GM21717 (cell line): ENCODE measurements around the gene TMC8.
"Not testable (repeated sequence)": the region's sequence is repeated elsewhere in the genome, so short reads cannot be mapped to it uniquely, and the experiment has no call there.

Experiments
- ATAC-seq: cut with Tn5 transposase; IDR thresholded peaks from one replicate; pipeline ENCODE4 v1.9.1; 2021; ENCODE audit warnings: mild to moderate bottlenecking, moderate library complexity; ENCODE audit not compliant: unreplicated experiment

Gene TMC8

GRCh38 chr17:78130437-78131101, at the start of gene TMC8:
TMC8 (plus strand) TSS chr17:78130771; CDS start chr17:78131589, 818 bp downstream.
- ATAC-seq: no peak

GRCh38 chr17:78081551-78081950, 49.0 kb upstream of the TMC8 start:
- ATAC-seq: no peak

GRCh38 chr17:78082355-78082872, 48.2 kb upstream of the TMC8 start:
- not testable (repeated sequence) for ATAC-seq

GRCh38 chr17:78082988-78083387, 47.6 kb upstream of the TMC8 start:
- ATAC-seq: no peak

GRCh38 chr17:78086740-78087139, 43.8 kb upstream of the TMC8 start:
- ATAC-seq: no peak

- ATAC-seq: no peak
Observed at GRCh38 chr17:78088529-78088928, 42.0 kb upstream of the TMC8 start.

- ATAC-seq: no peak
Observed at GRCh38 chr17:78089576-78090281, 40.8 kb upstream of the TMC8 start.

- no peak for ATAC-seq
Observed at GRCh38 chr17:78092794-78093324, 37.7 kb upstream of the TMC8 start.

GRCh38 chr17:78095035-78095434, 35.5 kb upstream of the TMC8 start:
- no peak for ATAC-seq

- no peak for ATAC-seq
Observed at GRCh38 chr17:78096093-78096492, 34.5 kb upstream of the TMC8 start.

- ATAC-seq: no peak
Observed at GRCh38 chr17:78101112-78101511, 29.5 kb upstream of the TMC8 start.

- no peak for ATAC-seq
Observed at GRCh38 chr17:78101542-78101941, 29.0 kb upstream of the TMC8 start.

- no peak for ATAC-seq
Observed at GRCh38 chr17:78103311-78103710, 27.3 kb upstream of the TMC8 start.

GRCh38 chr17:78104540-78104941, 26.0 kb upstream of the TMC8 start:
- no peak for ATAC-seq

- ATAC-seq: no peak
Observed at GRCh38 chr17:78105101-78105500, 25.5 kb upstream of the TMC8 start.

- no peak for ATAC-seq
Observed at GRCh38 chr17:78105551-78105950, 25.0 kb upstream of the TMC8 start.

- ATAC-seq: no peak
Observed at GRCh38 chr17:78106211-78106610, 24.4 kb upstream of the TMC8 start.

GRCh38 chr17:78107457-78107856, 23.1 kb upstream of the TMC8 start:
- no peak for ATAC-seq

- ATAC-seq: no peak
Observed at GRCh38 chr17:78107976-78108725, 22.4 kb upstream of the TMC8 start.

- ATAC-seq: no peak
Observed at GRCh38 chr17:78108726-78109488, 21.7 kb upstream of the TMC8 start.

- ATAC-seq: no peak
Observed at GRCh38 chr17:78109489-78109761, 21.1 kb upstream of the TMC8 start.
